OCI-M2 (cell line): ENCODE data around the gene SGCB.

Experiments
- DNase-seq: peaks from one replicate; lab custom pipeline; 2025; ENCODE audit not compliant: unreplicated experiment; lab: John Stamatoyannopoulos, UW

SGCB gene

GRCh38 chr4:52019936-52020657, 18.0 kb downstream of the SGCB start, which contains the start of gene LRRC66:
LRRC66 (minus strand) TSS chr4:52020363; CDS start chr4:52017613, 2,750 bp downstream.
- no peak for DNase-seq

GRCh38 chr4:52017814-52018213, 20.3 kb downstream of the SGCB start:
- no peak for DNase-seq

DNA sequence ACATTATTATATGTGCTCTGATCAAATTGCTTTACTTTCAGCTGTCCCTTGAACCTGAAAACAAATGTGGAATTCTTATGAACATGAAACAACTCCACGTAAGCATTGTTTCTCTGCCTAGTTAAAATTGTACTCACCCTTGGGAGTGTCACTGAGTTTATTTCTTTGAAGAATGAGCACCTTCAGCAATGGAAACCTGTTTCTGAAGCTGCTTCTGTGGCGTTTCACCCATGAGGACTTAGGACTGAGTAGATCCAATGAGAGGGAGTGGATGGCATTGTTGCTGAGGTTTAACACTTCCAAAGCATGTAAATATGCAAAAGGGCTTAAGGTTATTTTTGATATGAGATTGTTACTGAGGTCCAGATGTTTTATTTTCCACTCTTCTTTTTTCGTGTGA, 21.1 kb downstream of the SGCB start:
- no peak for DNase-seq

- no peak for DNase-seq
Measured at GRCh38 chr4:52015366-52015765, 22.7 kb downstream of the SGCB start.

DNA sequence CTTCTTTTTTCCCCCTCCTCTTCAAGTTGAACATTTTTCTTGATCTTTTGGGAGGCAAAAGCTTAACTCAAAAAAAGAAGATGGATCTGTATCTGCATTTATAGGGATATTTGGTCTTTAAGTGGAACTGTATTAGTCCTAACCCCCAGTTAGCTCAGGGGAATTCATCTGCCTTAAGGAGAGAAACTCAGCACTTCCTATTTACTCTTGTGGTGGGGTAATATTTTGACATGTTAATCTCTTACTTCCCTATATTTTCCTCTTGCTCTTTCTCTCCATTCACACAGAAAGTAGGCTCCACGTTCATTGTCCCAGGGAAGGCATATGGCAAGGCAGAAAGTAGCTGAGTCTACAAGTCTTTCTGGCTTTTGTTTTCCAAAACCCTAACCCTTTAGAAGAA, 23.2 kb downstream of the SGCB start:
- DNase-seq, result no peak

DNA sequence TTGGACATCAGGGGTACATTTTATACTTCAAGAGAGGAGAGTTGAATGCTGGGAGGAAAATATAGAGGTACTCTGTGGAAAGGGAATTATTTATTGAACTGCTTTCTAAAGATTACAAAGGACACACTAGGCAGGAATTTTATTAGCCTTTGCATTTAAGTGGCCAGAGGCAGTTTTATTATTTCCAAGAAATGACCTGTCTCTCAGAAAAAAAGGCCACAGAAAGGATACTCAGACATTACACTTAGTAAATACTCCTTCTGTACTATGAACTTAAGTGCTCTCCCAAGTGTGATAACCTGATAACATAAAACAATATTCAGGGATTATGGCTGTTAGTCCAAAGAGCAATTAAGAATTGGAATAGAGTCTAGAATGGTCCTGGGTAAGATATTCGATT, 25.4 kb downstream of the SGCB start:
- DNase-seq, result no peak

DNA sequence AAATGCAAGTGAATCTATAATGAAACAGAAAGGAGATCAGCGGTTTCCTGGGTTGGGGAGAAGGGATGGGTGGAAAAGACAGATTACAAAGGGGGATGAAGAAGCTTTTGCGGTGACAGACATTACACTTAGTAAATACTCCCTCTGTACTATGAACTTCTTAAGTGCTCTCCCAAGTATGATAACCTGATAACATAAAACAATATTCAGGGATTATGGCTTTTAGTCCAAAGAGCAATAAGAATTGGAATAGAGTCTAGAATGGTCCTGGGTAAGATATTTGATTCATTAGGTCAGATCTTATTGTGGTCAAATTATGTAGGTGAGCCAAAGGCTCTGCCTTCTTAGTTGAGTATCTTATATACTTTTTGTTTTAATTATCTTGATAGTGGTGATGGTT, 27.1 kb downstream of the SGCB start:
- DNase-seq, result no peak

DNA sequence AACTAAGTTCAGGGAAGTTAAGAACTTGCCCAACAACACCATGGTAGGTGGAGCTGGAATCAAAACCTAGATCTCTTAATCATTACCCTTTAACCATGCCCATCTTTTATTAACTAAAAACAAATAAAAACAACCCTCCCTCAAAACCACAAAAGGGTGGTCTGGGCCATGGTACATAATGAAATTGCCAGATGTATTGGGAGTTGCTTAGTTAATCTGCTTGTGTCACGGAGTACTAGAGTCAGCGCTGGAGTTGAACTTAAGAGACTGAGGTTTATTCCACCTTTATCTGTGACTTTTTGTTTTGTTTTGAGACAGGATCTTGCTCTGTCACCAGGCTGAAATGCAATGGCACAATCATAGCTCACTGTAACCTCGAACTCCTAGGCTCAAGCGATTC, 31.2 kb downstream of the SGCB start:
- DNase-seq, result no peak

DNA sequence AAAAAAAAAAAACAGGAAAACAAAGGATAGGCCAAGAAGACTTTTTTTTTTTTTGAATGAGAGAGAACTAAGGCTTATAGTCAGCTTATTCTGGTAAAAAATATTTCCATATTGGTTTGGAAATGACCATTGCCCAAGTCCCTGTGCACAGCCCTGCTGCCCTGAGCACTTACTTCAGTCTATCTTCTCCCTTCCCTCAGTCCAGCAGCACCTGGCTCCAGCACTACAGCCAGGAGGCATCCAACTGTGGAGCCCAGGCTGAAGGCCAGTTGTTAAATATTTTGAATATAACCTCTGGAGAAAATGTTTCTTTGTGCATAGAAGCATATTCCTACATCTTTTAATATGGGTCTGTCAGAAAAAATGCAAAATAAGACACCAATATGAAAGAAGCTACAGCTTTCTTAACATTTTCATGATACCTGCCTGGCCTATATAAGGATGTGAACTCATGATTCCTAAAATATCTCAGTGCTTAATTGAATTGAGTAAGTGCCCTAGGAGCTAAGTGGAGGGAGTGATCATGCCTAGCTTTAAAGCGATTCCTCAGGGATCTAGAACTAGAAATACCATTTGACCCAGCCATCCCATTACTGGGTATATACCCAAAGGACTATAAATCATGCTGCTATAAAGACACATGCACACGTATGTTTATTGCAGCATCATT, 32.4 kb downstream of the SGCB start:
- no peak for DNase-seq

- no peak for DNase-seq
Measured at GRCh38 chr4:52004414-52004813, 33.7 kb downstream of the SGCB start.

DNA sequence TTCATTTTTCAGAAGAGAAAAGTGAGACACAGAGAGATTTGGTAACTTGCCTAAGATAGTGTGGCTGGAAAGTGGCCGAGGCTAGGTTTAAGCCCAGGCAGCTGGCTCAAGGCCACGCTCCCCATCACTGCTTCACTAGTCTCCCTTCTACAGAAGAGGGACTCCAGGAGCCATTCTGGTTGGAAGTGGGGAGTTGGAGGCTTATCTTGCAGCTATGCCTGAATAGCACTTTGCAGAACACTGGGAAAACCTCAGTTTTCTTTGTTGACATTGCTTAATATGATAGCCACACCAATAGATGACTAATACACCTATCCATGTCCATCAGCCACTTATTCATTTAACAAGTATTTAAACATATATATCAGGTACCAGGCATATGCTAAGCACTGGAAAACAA, 36.5 kb downstream of the SGCB start:
- DNase-seq, result no peak

GRCh38 chr4:51999250-51999649, 38.8 kb downstream of the SGCB start:
- DNase-seq, result no peak

DNA sequence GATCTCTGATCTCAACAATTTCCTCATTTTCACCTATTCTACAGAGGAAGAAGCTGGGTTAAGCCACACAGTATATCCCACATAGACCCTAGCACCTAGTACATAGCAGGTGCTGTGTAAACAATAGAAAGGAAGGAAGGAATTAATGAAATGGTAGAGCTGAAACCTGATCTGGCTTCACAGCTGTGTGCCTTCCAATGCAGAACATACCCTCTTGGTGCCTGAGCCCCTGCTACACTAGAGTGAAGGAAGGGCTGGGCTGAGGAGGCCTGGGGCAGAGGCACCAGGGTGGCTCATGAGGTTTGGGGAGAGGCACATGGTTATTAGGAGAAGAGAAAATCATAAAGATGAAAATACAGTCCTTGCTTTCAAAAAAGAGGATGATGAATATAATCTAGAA, 39.3 kb downstream of the SGCB start:
- no peak for DNase-seq

- no peak for DNase-seq
Measured at GRCh38 chr4:51997647-51998046, 40.5 kb downstream of the SGCB start.

- no peak for DNase-seq
Measured at GRCh38 chr4:51995647-51996220, 42.4 kb downstream of the SGCB start.
